GM10248 (cell line): Measurements from ENCODE around the gene CCDC86.

ENCODE experiments used
- CTCF ChIA-PET: fragments of 300-600 bp; sonication (Branson Sonifier 250); formaldehyde crosslinking; extraction: SDS; loops from one replicate; lab custom pipeline; 2021; ENCODE audit warnings: antibody characterized with exemption; lab: Yijun Ruan, JAX
- POLR2A ChIA-PET: fragments of 350-650 bp; sonication (Branson Sonifier 250); formaldehyde crosslinking; extraction: SDS; loops from one replicate; lab custom pipeline; 2020; ENCODE audit warnings: antibody characterized with exemption; lab: Yijun Ruan, JAX
- DNase-seq: peaks from one replicate; pipeline ENCODE4 v3.0.0; 2012; ENCODE audit errors: extremely low spot score
- CTCF ChIP-seq: IDR thresholded peaks from 2 replicates; pipeline ENCODE4 v1.5.1; 2012; ENCODE audit warnings: mild to moderate bottlenecking, low read depth; ENCODE audit errors: extremely low read depth, missing control alignments, control extremely low read depth

The CCDC86 gene

GRCh38 chr11:60870733-60871377 lies 28.9 kb downstream of the CCDC86 start:
- DNase-seq = no peak
- TF ChIP-seq CTCF = no peak
- CTCF ChIA-PET = interaction anchor here (1.0 to 2.4 kb wide), 5 partner anchors 17 to 95 kb away, joined by 3 to 19 read pairs (median 5); no protein-coding TSS in a partner anchor
- POLR2A ChIA-PET = no interaction called here

GRCh38 chr11:60871378-60872061 lies 29.6 kb downstream of the CCDC86 start:
- no peak for TF ChIP-seq CTCF
- ChIA-PET POLR2A (no interaction called here), CTCF (interaction anchor here (1.0 to 2.4 kb wide), 8 partner anchors 16 to 315 kb away, joined by 3 to 19 read pairs (median 4); partner anchors contain the start of gene PTGDR2)
- DNase-seq = no peak

- no peak for DNase-seq
- ChIA-PET CTCF (interaction anchor here (1.0 to 2.4 kb wide), 7 partner anchors 15 to 315 kb away, joined by 3 to 19 read pairs (median 5); partner anchors contain the start of gene PTGDR2), POLR2A (no interaction called here)
- TF ChIP-seq CTCF = no peak
Observed at GRCh38 chr11:60872124-60872960, 30.4 kb downstream of the CCDC86 start.

GRCh38 chr11:60872961-60873524 lies 31.1 kb downstream of the CCDC86 start:
- DNase-seq = no peak
- CTCF ChIA-PET = interaction anchor here (1.0 to 1.9 kb wide), 3 partner anchors 17 to 51 kb away, joined by 3 to 6 read pairs (median 3); partner anchors contain the start of gene PTGDR2
- TF ChIP-seq CTCF = no peak
- POLR2A ChIA-PET = no interaction called here

DNA sequence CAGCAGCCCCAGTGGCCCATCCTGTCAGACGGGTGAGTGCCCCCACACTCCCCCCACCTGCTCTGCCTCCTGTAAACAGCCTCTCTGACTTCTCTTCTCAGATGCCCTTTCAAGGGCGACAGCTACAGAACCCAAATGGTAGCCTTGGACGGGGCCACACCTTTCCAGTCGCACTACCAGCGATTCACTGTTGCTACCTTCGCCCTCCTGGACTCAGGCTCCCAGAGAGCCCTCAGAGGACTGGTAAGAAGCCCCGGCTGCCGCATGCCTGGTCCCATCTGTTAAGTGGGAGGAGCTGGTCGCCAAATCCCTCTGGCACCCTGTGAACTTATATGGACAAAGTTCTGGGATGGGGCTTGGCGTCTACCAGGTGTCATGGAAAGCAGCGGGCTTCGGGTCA lies 31.6 kb downstream of the CCDC86 start:
- DNase-seq = no peak
- ChIA-PET POLR2A (no interaction called here), CTCF (interaction anchor here (1.4 kb wide), 1 partner anchor 14 kb away, joined by 3 read pairs; no protein-coding TSS in a partner anchor)
- no peak for TF ChIP-seq CTCF
